Endometrial microvascular endothelial cells (primary cell): ENCODE results near the gene SPTSSB. TPM values are rescaled to one million over a fixed set of nuclear protein-coding genes. Genes with fewer than 3 reads are reported as not detected.

Experiments
- in situ Hi-C: cut with HindIII; loops from 2 replicates; pipeline ENCODE4 v1.10.0; 2017; ENCODE audit warnings: low sequenced_read_pairs, low pct_unique_long_range_greater_than_20kb; ENCODE audit errors: inconsistent ontology term
- total RNA-seq: library from RNA; depleted of rRNA; stranded (reverse); fragments of >200 nt; gene quantifications from one replicate; pipeline ENCODE4 v1.2.3, GENCODE V29; 2015; ENCODE audit errors: inconsistent ontology term

The SPTSSB gene
- total RNA-seq, 1 donor from 2014 or later = not detected

GRCh38 chr3:161347726-161348125, 23.6 kb downstream of the SPTSSB start:
- in situ Hi-C loops = no loop called here

- in situ Hi-C loops = no loop called here
Measured at GRCh38 chr3:161345023-161345422, 26.3 kb downstream of the SPTSSB start.

DNA sequence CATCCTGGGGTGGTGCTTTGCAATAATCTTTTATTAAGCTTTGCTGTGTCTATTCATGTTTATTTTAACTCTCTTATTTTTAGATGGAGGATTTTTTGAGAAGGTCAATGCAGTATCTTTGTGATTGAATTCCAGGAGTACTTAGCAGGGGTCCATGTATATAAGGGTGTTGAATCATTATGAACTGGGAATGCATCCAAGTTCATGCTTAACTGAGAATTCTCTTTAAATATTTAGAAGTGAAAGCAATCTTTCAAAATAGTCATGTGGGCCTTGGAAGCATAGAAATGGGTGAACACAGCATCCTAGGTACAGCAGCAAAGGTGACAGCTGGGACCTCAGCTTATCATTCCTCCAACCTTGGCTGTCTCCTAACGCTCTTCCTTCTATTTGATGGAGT, 27.3 kb downstream of the SPTSSB start:
- in situ Hi-C loops = no loop called here

GRCh38 chr3:161343540-161343939, 27.8 kb downstream of the SPTSSB start:
- in situ Hi-C loops = no loop called here

DNA sequence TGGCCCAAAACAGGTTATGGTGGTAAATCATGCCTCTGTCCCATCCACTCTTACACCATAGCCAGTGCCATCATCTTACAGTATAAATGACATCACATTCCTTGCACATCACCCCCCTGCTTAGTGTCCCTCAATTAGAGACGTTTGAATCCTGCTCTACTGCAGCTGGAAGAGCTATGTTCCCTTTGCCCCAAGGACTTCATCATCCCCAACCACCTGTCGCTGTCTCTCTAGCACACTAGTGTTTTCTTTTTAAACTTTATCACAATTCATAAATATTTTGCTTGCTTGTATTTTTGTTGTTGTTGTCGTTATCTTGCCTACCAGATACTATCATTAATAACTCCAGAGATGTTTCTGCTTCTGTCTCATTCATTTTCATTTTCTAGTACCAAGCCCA, 28.7 kb downstream of the SPTSSB start:
- in situ Hi-C loops = no loop called here

GRCh38 chr3:161339517-161340500, 31.5 kb downstream of the SPTSSB start:
- in situ Hi-C loops = no loop called here

DNA sequence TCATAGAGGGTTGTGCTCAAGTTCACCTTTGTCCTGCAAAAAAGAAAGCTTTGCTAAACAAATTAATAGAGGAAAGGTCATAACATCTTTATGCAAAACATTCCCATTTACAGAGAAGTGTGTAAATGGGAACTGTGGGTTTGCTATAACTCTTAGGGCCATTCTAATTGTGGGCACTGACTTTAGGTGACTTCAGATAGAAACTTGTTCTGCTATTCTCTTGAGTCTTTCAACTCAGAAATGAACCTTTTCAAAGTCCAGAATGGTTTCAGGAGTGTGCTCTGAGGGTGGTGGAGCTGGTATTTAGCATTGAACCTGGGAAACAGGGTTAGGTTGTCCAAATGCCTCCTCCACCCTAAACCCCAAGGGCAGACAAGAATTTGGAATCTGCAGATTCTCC, 34.0 kb downstream of the SPTSSB start:
- in situ Hi-C loops = no loop called here

- in situ Hi-C loops = no loop called here
Measured at GRCh38 chr3:161336661-161337060, 34.7 kb downstream of the SPTSSB start.

- in situ Hi-C loops = no loop called here
Measured at GRCh38 chr3:161333696-161334095, 37.6 kb downstream of the SPTSSB start.

DNA sequence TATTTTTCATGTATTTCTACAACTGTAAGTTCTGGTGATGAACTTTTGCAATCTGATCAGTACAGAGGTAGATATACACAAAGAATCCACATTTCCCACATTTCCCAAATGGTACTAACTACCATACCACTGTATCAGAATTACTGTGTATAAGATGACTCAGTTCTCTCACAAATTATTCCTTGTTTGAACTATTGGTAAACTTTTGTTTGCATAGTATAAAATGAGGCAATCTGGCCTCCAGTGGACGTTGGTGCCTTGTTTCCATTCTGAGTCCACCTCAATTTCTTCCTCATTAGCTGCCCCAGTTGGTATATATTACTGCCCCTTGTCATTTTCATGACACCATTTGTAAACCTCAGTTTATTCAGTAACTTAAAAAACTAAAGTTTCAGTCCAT, 38.5 kb downstream of the SPTSSB start:
- in situ Hi-C loops = no loop called here

DNA sequence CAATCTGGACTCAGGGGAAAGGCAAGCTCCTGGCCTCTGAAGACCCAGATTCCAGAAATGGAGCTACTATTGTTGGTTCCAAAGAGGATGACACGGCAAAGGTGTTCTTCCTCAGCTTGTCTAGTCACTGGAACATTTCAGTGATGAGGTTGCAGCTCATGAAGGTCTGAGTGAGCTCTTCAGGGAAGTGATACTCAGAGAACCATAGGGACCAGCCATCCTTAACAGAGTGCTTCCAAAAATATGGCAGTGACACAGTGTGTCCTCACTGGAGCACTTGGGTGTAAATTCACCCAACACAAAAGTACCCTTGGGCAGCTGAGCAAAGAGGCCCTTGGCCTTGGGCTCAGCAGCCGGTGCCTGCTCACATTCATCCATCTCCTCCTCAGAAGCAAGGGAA, 46.3 kb downstream of the SPTSSB start:
- in situ Hi-C loops = no loop called here

DNA sequence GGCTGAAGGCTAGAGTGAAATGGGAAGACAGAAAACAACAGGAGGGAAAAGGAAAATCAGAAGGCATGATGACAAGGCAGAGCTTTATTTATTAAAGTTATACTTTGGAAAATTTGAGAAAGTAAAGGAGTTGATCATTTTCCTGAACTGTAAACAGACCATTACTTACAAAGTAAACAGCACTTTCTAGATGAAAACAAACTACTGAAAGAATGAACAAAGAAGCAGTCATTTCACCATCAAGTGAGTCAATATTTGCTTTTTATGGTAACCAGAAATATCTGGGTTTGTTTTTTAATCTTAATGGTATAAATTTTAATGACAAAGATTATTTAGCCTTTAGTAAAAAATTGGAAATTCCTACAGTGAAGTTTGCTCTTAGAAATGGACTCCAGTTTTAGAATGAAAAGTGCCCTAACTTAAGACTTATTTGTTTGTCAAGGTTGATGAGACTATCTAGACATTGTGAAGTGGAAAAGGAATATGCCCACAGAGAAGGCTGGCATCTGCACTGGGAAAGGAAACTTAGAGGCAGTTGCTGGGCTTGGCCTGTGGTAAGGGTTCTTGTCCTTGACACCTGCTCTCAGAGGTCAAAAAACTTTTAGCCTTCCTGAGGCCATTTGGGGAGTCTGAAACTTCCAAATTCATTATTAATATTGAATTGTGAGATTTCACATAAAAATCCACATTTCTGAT, 47.2 kb downstream of the SPTSSB start:
- in situ Hi-C loops = no loop called here

- in situ Hi-C loops = no loop called here
Measured at GRCh38 chr3:161322781-161323568, 48.3 kb downstream of the SPTSSB start.

- in situ Hi-C loops = no loop called here
Measured at GRCh38 chr3:161320837-161321236, 50.5 kb downstream of the SPTSSB start.

DNA sequence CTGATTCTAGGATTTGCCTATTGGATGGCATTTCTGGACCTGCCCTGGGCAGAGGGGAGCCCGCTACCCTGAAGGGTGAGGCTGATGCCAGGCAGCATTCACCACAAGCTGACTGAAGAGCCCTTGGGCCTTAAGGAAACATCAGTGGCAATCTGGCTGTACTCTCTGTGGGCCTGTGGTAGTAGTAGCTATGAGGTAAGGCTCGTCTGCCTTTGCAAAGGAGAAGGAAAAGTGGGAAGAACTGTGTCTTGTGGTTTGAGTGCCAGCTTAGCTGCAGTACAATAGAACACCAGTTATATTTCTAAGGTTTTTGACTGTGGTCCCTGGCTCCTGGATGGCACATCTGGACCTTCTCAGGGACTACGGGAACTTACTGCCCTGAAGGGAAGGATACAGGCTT, 51.5 kb downstream of the SPTSSB start:
- in situ Hi-C loops = no loop called here

DNA sequence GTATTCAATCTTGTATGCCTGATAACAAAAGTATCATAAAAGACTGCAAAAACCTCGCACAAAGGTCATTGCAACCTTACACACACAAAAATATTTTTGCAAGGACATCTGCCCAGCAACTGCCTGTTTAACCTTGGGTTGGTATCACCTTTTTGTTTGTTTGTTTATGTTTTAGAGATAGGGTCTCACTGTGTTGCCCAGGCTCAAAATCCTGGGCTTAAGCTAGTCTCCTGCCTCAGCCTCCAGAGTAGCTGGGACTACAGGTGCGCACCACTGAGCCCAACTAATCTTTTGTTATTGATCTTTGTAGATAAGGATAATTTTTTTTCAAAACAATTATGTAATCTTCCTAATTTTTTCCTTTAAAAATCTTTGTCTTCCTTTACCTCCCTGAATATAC, 54.2 kb downstream of the SPTSSB start:
- in situ Hi-C loops = no loop called here

- in situ Hi-C loops = no loop called here
Measured at GRCh38 chr3:161316006-161316689, 55.2 kb downstream of the SPTSSB start.

DNA sequence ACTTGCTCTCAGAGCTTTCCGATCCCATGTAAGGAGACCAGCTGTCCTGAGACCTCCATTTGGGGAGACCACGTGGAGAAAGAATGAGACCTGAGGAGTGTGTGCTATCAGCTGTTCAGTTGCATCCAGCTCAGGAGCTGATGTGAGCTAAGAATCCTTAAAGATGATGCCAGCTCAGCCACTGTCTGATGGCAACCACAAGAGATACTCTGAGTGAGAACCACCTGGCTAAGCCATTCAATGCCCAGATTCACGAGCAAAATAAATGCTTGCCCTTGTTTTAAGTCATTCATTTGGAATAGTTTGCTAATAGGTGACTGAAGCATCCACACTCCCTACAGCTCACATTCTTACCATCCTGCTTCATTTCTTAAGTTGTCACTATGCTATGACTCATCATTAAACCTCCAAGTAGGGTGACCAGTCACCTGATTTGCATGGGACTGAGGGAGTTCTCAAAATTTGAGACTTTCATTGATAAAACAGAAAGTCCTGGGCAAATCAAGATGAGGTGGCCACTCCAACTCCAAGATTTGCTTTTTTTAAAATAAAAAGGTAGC, 56.4 kb downstream of the SPTSSB start:
- in situ Hi-C loops = no loop called here
